Dedifferentiated amniotic fluid mesenchymal stem cell (primary cell): Measurements from ENCODE around the gene NDUFAF2.
"Not testable (repeated sequence)": the region's sequence is repeated elsewhere in the genome, so short reads cannot be mapped to it uniquely, and the experiment has no call there.

Source experiments
- DNase-seq: peaks from one replicate; pipeline ENCODE4 v3.0.0-alpha.2; 2016; ENCODE audit errors: extremely low spot score

Gene NDUFAF2

DNA sequence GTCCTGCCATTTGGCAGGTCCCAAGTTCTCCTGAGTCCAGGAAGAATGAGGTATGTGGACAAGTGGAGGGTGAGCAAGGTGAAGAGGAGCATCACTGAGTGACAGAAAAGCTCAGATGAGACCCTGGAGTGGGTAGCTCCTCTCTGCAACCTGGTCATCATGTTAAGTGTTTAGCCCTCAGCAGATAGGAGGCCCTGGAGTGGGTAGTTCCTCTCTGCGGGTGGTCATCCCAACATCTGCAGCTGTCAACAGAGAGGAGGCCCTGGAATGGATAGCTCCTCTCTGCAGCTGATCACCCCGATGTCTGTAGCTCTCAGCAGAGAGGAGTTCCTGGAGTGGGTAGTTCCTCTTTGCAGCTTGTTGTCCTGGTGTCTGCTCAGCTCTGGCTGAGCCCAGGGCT is 48.4 kb downstream of the NDUFAF2 start:
- DNase-seq = no peak

DNA sequence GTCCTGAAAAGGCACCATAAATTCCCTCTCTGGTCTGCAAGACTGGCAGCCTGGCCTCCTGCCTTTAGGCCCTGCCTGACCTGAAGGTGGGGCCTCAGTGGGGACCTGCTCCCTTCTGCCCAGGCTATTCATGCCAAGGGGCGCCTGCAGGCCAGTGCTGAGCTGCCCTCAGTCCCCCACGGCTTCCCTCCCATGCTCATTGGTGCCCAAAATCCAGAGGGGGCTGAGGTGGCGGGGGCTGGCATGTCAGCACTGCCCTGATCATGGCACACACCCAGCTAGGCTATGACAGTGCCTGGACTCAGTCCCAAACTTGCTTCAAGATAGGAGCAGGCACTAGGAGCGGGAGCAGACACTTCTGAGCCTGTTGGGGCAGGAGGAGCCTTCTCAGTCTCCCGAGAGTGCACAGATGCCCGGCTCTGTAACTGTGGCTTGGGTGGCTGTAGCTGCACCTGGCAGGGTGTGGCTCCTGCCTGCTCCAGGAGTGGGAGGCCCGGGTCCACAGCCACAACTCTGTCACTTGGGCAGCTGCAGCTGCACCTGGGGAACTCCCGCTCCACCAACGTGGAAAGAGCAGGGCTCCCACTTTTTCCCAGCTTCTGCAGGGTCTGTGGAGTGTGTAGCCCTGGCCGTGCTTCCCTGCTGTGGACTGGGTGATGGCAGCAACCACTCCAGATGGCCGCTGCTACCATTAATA is 49.0 kb downstream of the NDUFAF2 start:
- no peak for DNase-seq

DNA sequence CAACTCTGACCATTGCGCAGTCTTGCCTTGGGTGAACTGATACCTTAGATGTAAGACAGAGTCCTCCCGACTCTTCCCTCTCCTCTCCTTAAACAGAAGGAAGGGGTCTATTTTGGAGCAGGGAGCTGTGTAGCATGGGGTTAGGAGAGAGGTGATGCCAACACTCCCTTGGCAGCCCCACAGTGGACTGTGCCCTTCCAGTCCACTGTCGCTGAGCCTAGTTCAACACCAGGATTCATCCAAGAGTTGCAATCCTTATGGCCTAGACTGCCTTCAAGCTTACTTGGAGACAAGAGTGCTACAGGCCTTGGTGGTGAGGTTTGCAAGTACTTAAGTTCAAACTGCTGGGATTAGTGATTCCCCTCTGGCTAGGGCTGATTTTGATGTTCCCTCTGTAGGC is 51.4 kb downstream of the NDUFAF2 start:
- no peak for DNase-seq

DNA sequence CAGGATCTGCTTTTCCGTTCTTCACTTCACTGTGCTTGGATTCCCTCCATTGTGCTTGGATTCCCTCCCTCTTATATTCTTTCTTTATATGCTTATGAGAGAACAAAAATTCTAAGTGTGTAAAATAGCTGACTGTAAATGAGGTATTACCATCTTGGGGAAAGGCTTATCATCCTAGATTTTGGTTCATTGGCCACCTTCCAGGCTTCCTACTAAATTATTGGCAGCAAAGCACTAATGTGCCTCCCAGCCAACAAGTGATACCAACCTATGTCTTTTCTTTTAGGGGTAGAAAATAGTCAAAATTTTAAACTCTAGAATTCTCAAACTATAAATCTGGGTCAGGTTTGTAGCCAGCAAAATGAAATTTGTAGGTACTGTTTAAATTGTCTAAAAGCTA is 52.7 kb downstream of the NDUFAF2 start:
- no peak for DNase-seq

DNA sequence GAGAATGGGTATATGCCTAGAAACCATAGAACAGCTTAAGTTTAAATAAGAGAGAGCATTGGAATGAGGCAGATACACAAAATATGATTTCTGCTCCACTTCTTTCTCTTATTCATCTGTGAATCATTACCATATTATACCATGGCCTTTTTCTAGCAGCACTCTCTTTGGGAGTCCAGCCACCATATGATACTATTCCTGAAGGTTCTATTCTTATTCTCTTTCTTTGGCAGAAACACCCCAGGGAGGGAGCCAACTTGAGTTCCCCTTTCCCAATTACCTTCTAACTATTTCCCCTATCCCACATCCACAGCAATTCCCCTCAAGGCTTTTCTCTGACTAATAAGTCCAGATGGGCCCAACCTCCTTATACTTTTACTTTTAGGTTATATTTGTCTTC is 55.9 kb downstream of the NDUFAF2 start:
- peak; percentile 18 for DNase-seq

DNA sequence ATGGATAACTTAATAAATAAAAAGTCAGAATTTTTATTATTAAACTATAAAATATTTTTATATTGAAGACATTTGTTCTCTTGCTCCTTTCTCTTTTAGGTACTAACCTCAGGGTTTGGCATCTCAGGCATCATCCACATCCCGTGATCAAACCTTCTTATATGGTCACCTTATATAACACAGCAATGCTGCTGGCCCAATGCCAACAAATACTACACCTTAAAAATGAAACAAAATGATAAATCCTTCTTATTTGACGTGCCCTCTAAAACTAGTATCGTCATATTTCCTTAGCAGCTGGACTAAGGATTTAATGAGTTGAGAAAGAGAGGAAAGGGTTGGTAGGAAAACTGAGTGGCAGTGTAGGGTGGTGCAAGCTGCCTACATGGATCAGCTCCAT is 56.6 kb downstream of the NDUFAF2 start:
- no peak for DNase-seq

DNA sequence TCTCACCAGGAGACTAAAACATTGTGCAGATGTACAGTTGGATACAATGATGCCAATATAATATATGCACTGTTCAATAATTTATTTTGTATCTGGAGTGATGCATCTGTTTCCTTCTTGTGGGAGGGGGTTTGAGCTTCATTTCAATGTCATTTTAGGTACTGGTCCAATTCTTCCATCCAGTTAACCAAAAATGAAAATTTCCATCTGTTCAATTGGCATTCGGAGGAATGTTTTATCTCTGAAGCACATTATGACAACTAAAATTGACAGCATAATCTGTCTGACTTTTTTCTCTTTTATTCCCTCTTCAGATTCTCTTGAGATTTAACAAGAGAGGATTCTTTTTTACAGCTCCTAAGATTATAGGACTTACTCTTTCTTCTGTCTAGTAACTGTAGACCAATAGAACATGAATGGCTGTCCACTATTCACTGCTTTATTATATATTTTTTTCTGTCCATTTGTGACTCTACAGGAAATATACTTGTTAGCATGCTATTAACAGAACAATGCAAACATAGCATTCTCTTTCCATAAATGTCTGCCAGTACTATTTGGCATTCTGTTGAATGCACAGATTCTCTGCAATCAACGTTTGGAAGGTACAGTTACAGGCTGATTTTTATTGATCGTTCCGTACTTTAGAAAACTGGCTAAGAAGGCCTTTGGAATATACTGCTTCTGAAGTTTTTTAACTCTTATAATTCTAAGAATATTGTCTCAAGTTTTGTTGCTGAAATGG is 57.8 kb downstream of the NDUFAF2 start:
- no peak for DNase-seq

DNA sequence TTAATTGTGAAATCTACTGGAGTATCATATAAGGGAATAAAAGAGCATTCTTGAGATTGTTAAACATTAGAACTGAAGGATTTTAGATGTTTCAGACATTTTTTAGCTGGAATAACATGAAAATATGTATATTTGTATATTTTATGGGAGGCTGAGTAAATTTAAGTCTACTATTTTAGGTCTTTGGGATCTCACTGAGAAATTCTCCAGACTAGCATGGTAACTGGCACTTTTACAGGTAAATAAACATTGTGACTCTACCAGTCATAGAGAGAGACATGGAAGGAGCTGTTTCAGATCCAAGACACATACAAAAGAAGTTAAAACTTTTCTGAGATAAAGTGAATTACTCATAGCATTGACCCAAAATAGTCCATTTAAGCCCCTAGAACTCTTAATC is 59.4 kb downstream of the NDUFAF2 start:
- DNase-seq = peak; percentile 27

DNA sequence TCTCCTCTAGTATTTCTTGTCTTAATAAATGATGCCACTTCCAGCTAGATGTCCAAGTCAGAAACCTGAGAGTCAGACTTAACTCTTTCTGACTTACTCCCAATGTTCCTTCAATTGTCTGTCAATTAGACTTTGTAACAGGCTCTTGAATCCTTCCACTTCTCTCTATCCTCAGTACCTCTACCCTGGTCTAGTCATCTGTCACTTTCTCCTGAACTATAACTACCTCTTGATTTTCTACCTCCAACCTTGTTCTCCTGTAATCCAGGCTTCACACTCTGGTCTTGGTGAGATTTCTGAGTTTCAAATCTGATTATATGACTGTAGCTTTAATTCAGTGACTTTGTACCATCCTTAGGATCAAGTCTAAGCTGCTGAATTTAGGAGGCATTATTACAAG is 64.9 kb downstream of the NDUFAF2 start:
- DNase-seq = no peak

DNA sequence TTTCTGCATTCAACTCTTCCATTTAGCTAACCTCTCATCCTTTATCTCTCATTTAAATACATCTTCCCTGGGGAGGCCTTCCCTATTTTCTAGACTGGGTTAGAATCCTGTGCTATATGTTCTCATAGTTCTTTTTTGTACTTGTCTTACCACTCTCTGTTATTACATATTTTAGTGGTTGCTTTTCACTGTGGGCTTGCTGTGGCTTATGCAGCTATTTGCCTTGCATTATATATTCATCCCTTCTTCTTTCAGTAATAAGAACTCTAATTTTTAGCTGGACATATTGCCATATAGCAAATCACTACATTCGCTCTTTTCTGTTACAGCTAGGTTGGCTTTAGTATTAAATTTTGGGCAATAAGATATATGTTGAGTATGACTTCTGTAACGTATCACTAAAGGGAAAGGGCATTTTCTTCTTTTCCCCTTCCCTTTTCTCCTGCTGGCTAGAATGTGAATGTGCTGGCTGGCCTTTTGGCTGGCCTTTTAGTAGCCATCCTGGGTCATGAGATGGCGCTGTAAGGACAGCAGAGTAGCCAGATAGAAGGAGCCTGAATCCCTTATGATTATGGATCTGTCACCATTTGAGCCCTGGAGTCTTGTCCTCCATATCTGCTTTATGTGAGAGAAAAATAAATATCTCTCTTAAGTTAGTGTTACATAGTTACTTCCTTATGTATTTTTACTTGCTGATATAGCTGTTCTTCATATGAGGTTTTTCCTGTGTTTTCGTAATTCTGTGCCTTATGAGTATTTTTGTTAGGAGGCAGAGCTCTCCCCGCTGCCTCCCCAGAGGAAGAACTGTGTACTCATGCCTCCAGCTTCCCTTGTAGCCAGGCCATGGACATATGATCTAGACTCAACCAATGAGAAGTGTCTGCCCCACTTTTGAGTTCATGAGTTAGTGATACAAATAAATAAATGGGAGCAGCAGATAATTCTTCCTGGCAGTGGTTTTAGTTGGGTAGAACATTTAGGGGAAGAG is 65.8 kb downstream of the NDUFAF2 start:
- no peak for DNase-seq

DNA sequence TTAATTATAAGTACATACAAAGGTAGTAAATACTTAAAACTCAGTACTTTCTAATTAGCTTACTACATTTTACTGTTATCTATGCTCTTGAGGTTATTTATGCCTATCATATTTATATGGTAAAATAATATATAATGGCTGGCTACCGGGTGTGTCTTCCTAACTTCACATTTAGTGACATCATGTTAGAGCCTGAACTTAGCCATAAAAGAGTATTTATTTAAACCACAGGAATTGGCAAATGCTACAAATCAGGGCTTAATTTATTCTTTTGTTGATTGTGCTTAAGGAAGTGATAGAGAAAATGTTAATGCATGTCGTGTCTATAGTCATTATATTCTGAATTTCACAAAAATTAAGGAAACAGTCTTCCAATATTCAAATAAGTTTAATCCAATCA is 73.1 kb downstream of the NDUFAF2 start:
- DNase-seq = no peak

DNA sequence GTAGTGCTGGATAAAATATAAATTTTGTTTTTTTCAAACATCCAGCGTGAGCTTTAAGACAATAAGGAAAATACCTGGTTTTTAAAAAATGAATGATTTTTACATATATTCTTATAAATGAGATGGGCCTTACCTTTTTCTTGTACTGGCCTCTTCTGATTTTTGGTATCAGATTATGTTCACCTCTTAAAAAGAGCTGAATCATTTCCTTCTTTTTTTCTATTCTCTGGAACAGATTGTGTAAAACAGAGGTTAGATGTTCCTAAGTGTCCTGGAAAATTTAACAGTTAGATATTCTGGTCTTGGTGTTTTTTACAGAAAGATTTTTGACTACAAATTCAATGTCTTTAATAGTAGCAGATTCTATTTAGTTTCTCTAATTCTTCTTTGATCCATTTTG is 74.6 kb downstream of the NDUFAF2 start:
- DNase-seq = no peak

DNA sequence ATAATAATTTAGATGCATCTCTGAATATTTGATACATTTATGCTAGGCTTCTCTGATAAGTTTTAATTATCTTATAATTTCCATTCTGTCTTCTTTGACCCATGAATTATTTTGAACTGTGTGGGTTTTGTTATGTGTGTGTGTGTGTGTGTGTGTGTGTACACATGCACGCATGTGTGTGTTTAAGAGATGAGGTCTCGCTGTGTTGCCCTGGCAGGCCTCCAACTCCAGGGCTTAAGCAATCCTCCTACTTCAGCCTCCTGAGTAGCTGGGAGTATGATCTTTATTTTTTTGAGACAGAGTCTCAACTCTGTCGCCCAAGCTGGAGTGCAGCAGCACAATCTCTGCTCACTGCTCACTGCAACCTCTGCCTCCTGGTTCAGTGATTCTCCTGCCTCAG is 75.4 kb downstream of the NDUFAF2 start:
- no peak for DNase-seq

DNA sequence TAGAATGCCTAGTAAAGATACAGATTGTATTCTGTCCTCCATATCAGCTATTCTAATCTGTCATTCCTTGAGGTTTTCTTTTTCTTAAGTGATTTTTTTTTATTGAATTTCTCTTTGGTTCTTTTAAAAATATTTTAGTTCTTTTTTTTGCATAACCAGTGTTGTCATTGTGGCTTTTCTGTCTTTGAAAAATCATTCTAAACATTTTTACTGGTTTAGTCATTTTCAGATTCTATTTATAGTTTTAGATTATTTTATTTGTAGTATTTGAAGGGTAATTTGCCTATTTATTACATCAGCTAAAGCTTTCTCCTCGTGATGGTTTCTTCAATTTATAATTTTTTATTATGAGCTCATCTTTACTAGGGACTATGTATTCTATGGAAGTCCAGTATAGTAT is 78.1 kb downstream of the NDUFAF2 start:
- peak; percentile 63 for DNase-seq

DNA sequence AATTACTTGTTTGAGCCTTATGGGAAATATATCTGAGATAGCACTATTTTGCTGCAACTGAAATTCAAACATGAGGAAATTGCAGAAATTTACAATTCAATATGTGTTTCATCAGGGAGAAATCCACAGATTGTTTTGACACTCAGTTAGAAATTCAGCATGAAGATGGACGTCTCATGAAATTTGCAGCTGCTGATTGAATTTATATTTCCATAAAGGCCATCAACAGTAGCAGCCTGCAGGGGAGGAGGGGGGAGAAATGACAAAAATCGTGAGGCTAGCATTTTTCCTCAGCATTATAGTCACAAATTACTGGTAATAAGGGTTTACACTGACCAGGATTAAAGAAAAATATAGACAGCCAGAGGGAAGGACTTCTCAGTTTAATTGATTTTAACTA is 81.0 kb downstream of the NDUFAF2 start:
- DNase-seq = no peak

DNA sequence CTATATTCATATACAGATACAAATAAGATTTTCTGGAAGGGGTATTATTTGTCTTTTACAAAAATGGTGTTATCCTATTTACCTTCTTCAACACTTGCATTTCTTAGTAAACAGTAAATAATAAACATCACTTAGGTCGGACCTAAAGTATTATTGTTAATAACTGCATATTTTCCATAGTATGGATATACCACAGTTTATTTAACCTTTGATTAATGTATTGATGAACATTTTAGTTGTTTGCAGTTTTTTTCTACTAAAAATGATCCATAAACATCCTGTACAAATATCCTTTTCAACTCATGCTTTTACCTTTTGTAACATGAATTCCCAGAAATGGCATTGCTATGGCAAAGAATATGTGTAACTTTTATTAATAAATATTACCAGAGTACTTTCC is 83.4 kb downstream of the NDUFAF2 start:
- DNase-seq = no peak

DNA sequence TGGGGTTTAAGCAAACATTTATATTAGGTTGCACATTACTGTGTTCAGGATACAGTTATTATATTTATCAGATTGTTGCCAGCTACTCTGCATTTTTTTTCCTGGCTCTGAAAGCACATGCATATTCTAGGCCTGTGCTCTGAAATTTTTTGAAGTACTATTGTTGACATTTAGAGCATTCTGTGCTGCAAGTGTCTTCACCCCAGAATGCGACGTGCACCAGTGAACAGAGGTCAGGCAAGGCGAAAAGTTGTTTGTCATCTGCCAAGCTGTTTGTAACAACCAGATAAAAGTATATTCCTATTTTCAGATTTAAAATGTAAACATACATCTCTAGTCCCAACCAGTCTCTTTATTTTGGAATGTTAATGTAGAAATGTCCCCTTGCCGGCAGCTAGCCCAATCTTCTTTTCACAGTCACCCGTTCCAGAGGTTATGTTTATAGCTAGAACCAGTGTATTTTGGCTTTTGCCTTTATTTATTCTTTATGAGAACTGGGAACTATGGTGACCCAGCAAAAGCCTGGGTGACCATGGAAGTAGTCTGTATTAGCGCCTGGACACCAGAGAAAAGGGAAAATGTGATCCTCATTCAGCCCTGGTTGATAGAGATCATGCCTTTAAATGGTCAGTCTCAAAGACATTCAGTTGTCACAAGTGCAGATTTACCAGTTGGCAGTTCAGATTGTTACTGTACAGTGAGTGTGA is 84.6 kb downstream of the NDUFAF2 start:
- DNase-seq = no peak

DNA sequence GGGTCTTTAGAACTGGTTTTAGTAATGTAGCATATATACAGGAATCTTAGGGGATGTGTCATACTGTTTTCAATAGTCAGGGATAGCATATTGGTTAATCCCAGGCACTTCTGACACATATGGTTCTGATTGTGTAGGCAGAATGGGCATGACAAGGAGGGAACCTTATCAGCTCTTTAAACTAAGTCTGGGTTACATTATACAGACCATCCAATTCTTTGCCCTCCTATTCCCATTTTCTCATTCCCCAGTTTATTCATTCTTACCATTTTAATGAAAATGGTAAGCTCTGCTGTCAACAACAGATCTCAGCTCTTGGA is 85.1 kb downstream of the NDUFAF2 start:
- DNase-seq = peak; percentile 45

DNA sequence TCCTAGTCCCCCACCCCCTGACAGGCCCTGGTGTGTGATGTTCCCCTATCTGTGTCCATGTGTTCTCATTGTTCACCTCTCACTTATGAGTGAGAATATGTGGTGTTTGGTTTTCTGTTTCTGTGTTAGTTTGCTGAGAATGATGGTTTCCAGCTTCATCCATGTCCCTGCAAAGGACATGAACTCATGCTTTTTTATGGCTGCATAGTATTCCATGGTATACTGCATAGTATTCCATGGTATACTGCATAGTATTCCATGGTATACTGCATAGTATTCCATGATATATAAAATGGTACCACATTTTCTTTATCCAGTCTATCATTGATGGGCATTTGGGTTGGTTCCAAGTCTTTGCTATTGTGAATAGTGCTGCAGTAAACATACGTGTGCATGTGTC is 86.3 kb downstream of the NDUFAF2 start:
- not testable (repeated sequence) for DNase-seq

DNA sequence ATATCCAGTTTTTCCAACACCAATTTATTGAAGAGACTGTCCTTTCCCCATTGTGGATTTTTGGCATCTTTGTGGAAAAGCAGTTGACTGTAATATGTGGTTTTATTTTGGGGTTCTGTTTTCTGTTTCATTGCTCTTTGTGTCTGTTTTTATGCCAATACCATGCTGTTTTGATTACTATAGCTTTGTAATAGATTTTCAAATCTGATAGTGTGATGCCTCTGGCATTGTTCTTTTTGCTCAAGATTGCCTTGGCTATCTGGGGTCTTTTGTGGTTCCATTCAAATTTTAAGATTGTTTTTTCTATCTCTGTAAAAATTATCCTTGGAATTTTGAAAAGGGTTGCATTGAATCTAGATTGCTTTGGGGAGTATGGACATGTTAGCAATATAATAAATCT is 99.5 kb downstream of the NDUFAF2 start:
- no peak for DNase-seq

DNA sequence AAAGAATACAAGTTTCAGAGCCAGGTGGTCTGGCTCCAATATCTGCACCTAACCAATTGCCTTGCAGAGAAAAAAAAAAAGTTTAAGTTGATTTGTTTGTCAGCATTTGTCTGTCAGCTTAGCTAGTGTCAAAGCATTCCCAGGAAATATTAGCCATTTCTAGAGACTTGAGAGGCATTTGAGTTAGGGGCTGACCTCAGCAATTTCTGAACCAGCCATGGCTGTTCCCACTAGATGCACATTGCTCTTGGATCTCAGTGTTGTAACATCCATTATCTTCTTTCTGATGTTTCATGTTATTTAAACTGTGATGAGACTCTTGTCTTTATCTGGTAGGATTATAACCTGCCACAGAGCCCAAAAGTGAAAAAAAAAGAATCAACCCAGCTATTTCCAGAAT is 102.3 kb downstream of the NDUFAF2 start:
- DNase-seq = no peak

DNA sequence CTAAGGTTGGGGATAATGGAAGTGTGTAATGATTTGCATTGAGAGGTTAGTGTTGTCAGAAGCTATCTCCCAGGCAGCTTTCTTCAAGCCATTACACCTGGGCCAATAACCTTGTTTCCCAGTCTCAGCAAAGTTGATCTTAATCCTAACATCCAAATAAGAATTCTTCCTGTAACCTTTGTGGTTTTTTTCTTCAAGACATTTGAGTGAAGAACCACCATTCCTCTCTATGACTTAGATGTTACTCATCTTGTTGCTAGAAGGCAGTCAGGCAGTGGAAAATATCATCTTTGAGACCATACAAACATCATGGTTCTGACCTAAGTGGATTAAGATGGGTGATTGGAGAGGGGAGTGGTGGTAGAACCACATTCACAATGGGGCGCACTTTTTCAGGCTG is 103.5 kb downstream of the NDUFAF2 start:
- peak; percentile 52 for DNase-seq
